ENCODE data around the gene HHATL. TPM values are rescaled to one million over a fixed set of nuclear protein-coding genes. Genes with fewer than 3 reads are reported as not detected.
A peak's percentile ranks its signal among the peaks of the same experiment; 100 is the strongest.

Gene HHATL
- total and polyA plus RNA-seq, 8 donors = 0.81 to 6.9 (median 0.90) TPM; not detected in 5

DNA sequence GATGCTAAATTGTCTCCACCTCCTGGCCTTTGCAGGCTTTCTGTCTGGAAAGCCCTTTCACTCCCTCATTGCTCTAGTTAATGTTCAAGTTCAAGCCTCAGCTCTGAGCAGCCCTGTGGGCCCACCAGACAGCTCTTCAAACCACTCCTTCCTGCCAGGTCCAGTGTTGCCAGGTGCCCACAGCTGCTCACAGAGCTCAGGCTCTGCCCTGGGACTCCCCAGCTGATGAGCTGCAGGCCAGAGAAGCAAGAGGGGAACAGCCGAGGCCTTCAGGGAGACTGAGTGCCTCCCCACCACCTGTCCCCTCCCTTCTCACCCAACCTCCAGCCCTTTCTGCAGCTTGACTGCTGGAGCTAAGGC, 50.4 kb downstream of the HHATL start:
- intact Hi-C loops (cut with DNase I; ENCODE audit: low total_unique reads) = loop anchor here (10.0 kb wide), 1 partner anchor 93 kb away; no protein-coding TSS in a partner anchor
- 0 to 21% (median 19%) methylated on average over 1 of the region's 1 CpG for WGBS, 5 donors
- Histone ChIP-seq H3K27ac (peak overlapping the region; percentile 75 to 94 (median 91)), H3K27me3 (no peaks in the 10 kb centered on the region), H3K4me1 (peaks cover 46 to 86% (median 69%) of the 10 kb centered on the region in 4 donors), H3K4me3 (peak overlapping the region; percentile 72 to 84 (median 81)), H3K36me3 (peaks cover 8 to 36% (median 28%) of the 10 kb centered on the region in 4 donors), H3K9me3 (no peaks in the 10 kb centered on the region)
- TF ChIP-seq, protein P1, sequence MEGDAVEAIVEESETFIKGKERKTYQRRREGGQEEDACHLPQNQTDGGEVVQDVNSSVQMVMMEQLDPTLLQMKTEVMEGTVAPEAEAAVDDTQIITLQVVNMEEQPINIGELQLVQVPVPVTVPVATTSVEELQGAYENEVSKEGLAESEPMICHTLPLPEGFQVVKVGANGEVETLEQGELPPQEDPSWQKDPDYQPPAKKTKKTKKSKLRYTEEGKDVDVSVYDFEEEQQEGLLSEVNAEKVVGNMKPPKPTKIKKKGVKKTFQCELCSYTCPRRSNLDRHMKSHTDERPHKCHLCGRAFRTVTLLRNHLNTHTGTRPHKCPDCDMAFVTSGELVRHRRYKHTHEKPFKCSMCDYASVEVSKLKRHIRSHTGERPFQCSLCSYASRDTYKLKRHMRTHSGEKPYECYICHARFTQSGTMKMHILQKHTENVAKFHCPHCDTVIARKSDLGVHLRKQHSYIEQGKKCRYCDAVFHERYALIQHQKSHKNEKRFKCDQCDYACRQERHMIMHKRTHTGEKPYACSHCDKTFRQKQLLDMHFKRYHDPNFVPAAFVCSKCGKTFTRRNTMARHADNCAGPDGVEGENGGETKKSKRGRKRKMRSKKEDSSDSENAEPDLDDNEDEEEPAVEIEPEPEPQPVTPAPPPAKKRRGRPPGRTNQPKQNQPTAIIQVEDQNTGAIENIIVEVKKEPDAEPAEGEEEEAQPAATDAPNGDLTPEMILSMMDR (IDR thresholded peaks at IDR 0.05) = no peak
- TF ChIP-seq POLR2AphosphoS5 (IDR thresholded peaks at IDR 0.05) (no peak), EP300 (IDR thresholded peaks at IDR 0.05) (no peak), POLR2A (IDR thresholded peaks at IDR 0.05) (no peak)
- DNase-seq = no peak

DNA sequence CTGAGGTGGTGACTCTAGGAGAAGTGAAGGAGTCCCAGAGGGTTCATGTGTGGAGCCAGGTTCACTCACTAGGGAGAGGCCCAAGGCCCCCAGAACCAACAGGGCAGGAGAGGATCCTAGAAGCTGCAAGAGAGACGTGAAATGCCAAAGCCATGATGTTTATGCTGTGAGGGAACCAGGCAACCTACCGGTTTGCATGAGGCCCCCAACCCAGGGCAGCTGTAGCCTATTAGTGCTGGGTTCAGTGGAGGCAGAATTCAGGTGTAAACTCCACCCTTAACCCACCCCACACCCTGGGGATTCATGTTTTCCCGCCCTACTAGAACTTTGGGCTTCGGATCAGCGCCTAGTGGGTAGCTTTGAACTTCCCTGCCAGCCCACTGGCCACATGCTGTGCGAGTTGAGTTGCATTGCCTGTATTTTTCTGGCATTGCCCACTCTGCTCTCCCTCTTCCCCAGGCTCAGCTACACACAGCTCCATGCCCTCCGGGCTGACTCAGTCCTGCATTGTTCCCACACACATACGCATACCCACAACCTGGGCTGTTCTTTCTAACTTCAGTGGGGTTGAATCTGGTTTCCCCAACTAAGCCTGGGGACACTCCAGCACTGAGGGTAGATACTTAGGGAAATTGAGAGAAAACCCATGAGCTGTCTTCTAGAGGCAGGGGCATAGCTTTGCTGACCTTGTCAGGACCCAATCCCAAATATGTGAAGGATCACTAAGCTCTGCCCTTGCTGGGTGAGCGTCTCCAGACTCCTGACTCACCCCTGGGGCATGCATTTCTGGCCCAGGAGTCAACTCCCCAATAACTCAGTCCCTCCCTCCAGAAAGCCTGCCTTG, 51.1 kb downstream of the HHATL start:
- peak overlapping the region in 4 of 5 donors; percentile 90 to 94 (median 92) for H3K27ac ChIP-seq
- WGBS, 5 donors = 73 to 86% (median 83%) methylated on average over 9 of the region's 9 CpGs
- H3K9me3 ChIP-seq = no peaks in the 10 kb centered on the region
- no peaks in the 10 kb centered on the region for H3K27me3 ChIP-seq
- DNase-seq = no peak
- peak overlapping the region in 2 of 4 donors; percentile 80 to 82 for H3K4me3 ChIP-seq
- intact Hi-C loops (cut with DNase I; ENCODE audit: low total_unique reads) = loop anchor here (10.0 kb wide), 1 partner anchor 93 kb away; no protein-coding TSS in a partner anchor
- H3K36me3 ChIP-seq = peaks cover 13 to 43% (median 35%) of the 10 kb centered on the region in 4 donors
- peaks cover 45 to 86% (median 72%) of the 10 kb centered on the region in 4 donors for H3K4me1 ChIP-seq
- TF ChIP-seq EP300 (IDR thresholded peaks at IDR 0.05) (no peak), POLR2A (IDR thresholded peaks at IDR 0.05) (no peak), POLR2AphosphoS5 (IDR thresholded peaks at IDR 0.05) (no peak)
- TF ChIP-seq, protein P1 (IDR thresholded peaks at IDR 0.05) = no peak

DNA sequence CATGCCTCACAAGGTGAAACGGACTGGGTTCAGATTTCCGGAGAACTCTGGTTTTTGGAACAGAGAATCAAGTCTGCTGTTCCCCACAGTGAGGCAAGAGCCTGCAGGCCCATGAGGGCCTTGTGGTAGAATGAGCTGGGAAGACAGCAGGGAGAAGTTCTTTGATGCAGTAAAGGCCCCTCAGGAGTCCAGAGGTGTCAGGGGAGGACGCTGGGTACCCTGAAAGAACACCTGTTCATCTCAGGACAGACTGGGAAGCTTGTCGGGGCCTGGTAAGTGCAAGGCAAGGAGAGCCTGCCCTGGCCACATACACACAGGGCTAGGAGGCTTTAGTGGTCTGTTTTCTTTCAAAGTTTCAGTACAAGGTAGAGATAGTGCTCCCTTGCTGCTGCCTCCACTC, 52.8 kb downstream of the HHATL start:
- Histone ChIP-seq H3K36me3 (peaks cover 29 to 59% (median 52%) of the 10 kb centered on the region in 4 donors), H3K4me1 (peaks cover 28 to 75% (median 60%) of the 10 kb centered on the region in 4 donors), H3K9me3 (no peaks in the 10 kb centered on the region), H3K27ac (peak overlapping the region in 1 of 5 donors; percentile 35), H3K27me3 (no peaks in the 10 kb centered on the region), H3K4me3 (no peak overlapping the region)
- 87 to 93% (median 88%) methylated on average over 3 to 4 of the region's 4 CpGs for WGBS, 5 donors
- DNase-seq = no peak
- TF ChIP-seq, protein P1 (IDR thresholded peaks at IDR 0.05) = no peak
- TF ChIP-seq POLR2A (IDR thresholded peaks at IDR 0.05) (no peak), EP300 (IDR thresholded peaks at IDR 0.05) (no peak), POLR2AphosphoS5 (IDR thresholded peaks at IDR 0.05) (no peak)
- intact Hi-C loops (cut with DNase I; ENCODE audit: low total_unique reads) = loop anchor here (10.0 kb wide), 1 partner anchor 95 kb away; no protein-coding TSS in a partner anchor

DNA sequence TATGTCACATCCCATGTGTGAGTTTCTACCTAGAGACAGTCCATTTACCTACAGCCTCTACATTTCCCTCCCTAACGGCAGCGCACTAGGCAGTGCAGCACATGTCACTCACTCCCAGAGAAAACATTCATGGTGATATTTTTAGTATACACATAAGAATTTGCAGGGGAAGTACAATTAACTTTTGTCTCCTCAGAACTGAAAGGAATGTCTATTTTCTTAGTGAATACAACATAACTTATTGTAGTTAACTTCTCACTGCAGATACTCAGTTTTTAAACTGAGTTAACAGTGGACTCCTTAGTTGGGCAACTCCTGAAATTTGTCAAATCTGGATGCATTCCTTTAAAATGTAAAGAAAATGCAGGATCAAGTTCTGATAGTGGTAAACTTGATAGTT, 53.6 kb downstream of the HHATL start:
- Histone ChIP-seq H3K9me3 (no peaks in the 10 kb centered on the region), H3K27me3 (no peaks in the 10 kb centered on the region)
- 81 to 89% (median 86%) methylated on average over 2 of the region's 2 CpGs for WGBS, 5 donors

More for the DNA sequence above, 53.6 kb downstream of the HHATL start:
- Histone ChIP-seq H3K4me3 (no peak overlapping the region), H3K36me3 (peaks cover 35 to 67% (median 60%) of the 10 kb centered on the region in 4 donors), H3K27ac (no peak overlapping the region), H3K4me1 (peaks cover 26 to 74% (median 57%) of the 10 kb centered on the region in 4 donors)
- TF ChIP-seq, protein P1 (IDR thresholded peaks at IDR 0.05) = no peak
- TF ChIP-seq EP300 (IDR thresholded peaks at IDR 0.05) (no peak), POLR2A (IDR thresholded peaks at IDR 0.05) (no peak), POLR2AphosphoS5 (IDR thresholded peaks at IDR 0.05) (no peak)
- DNase-seq = no peak
- intact Hi-C loops (cut with DNase I; ENCODE audit: low total_unique reads) = no loop called here
